H1 (cell line): ENCODE data around the gene ZCCHC3. TPM values are rescaled to one million over a fixed set of nuclear protein-coding genes. Genes with fewer than 3 reads are reported as not detected.
"Not testable (repeated sequence)": the region's sequence is repeated elsewhere in the genome, so short reads cannot be mapped to it uniquely, and the experiment has no call there.

Experiments
- CTCF ChIA-PET: fragments of 300-600 bp; sonication (Branson Sonifier 250); formaldehyde crosslinking; loops from one replicate; lab custom pipeline; 2021; ENCODE audit not compliant: partially characterized antibody; lab: Charles Lee
- POLR2A ChIA-PET: fragments of 300-600 bp; sonication (Branson Sonifier 250); formaldehyde crosslinking; loops from one replicate; lab custom pipeline; 2021; ENCODE audit warnings: inconsistent platforms; ENCODE audit not compliant: partially characterized antibody; lab: Charles Lee
- DNase-seq, 2 experiments: peaks; one replicate each; pipeline versions ENCODE4 v3.0.0 to v3.0.0-alpha.2; 2010 to 2022; ENCODE audit warnings: low spot score in 2 of 2, low read depth in 1 of 2, mixed read lengths in 1 of 2
- FAIRE-seq: peaks from 2 replicates; lab custom pipeline; 2011; peaks lifted over from hg19 to GRCh38; lab: Jason Lieb, UNC
- H2AFZ ChIP-seq: 2 replicates; pipeline ENCODE4 v1.8.1; 2012; ENCODE audit warnings: low read length, inconsistent platforms
- H2AK5ac ChIP-seq: 2 replicates; pipeline ENCODE4 v1.6.1; 2013; ENCODE audit warnings: low read depth, low read length
- H2BK120ac ChIP-seq: replicated peaks from 2 replicates; pipeline ENCODE3; 2013; ENCODE audit warnings: low read depth, low read length, inconsistent platforms
- H2BK12ac ChIP-seq: 2 replicates; pipeline ENCODE4 v1.6.1; 2013; ENCODE audit warnings: low read depth, low read length
- H2BK15ac ChIP-seq: 2 replicates; pipeline ENCODE4 v1.6.1; 2013; ENCODE audit warnings: low read length
- H2BK20ac ChIP-seq: 2 replicates; pipeline ENCODE4 v1.6.1; 2013; ENCODE audit warnings: low read length
- H2BK5ac ChIP-seq: 2 replicates; pipeline ENCODE4 v1.6.1; 2013; ENCODE audit warnings: low read depth, low read length
- H3K14ac ChIP-seq: 2 replicates; pipeline ENCODE4 v1.6.1; 2013; ENCODE audit warnings: inconsistent platforms; ENCODE audit not compliant: insufficient read length
- H3K18ac ChIP-seq: 2 replicates; pipeline ENCODE4 v1.6.1; 2013; ENCODE audit warnings: low read length; ENCODE audit errors: extremely low read depth
- H3K23ac ChIP-seq: 2 replicates; pipeline ENCODE4 v1.6.1; 2013; ENCODE audit warnings: inconsistent platforms; ENCODE audit not compliant: insufficient read length
- H3K23me2 ChIP-seq: 2 replicates; pipeline ENCODE4 v1.6.1; 2013; ENCODE audit warnings: low read depth, low read length
- H3K27ac ChIP-seq: 2 replicates; pipeline ENCODE4 v1.6.1; 2011; ENCODE audit warnings: low read depth, low read length, inconsistent platforms
- H3K27me3 ChIP-seq, 4 experiments: replicated peaks in 1 of 4; 1 replicate in 1 of 4; 2 replicates in 3 of 4; pipeline versions ENCODE4 v1.6.1 to v1.8.1; 2011 to 2013; ENCODE audit warnings: low read length in 3 of 4, mild to moderate bottlenecking in 3 of 4, inconsistent platforms in 2 of 4, mixed read lengths in 2 of 4, moderate library complexity in 1 of 4; ENCODE audit not compliant: control insufficient read depth in 3 of 4, insufficient read depth in 3 of 4; ENCODE audit errors: extremely low read depth in 1 of 4
- H3K36me3 ChIP-seq, 4 experiments: 2 replicates each; pipeline versions ENCODE4 v1.6.1 to v1.8.1; 2011 to 2013; ENCODE audit warnings: mild to moderate bottlenecking in 4 of 4, low read length in 3 of 4, moderate library complexity in 2 of 4, control low read depth in 1 of 4, inconsistent platforms in 1 of 4; ENCODE audit not compliant: insufficient read depth in 4 of 4, control insufficient read depth in 2 of 4
- H3K4ac ChIP-seq: replicated peaks from 2 replicates; pipeline ENCODE3; 2013; ENCODE audit warnings: low read length, low read depth, mixed read lengths, inconsistent platforms; ENCODE audit not compliant: insufficient read length
- H3K4me1 ChIP-seq, 4 experiments: replicated peaks in 1 of 4; 1 replicate in 1 of 4; 2 replicates in 3 of 4; pipeline versions ENCODE4 v1.6.1 to v1.8.1; 2011 to 2013; ENCODE audit warnings: low read length in 3 of 4, inconsistent platforms in 2 of 4, mixed read lengths in 1 of 4; ENCODE audit not compliant: insufficient read depth in 4 of 4, control insufficient read depth in 3 of 4
- H3K4me2 ChIP-seq, 2 experiments: 2 replicates each; pipeline versions ENCODE4 v1.6.1 to v1.8.1; 2011 to 2013; ENCODE audit warnings: low read depth in 2 of 2, low read length in 2 of 2, control low read depth in 1 of 2, inconsistent platforms in 1 of 2, mild to moderate bottlenecking in 1 of 2; ENCODE audit not compliant: insufficient read depth in 1 of 2
- H3K4me3 ChIP-seq, 4 experiments: fragments of 200-600, 300-600 bp in 1 of 4; sonication (generic), shearing (Covaris generic), sonication (Bioruptor Twin) in 1 of 4; 2 replicates each; pipeline versions ENCODE4 v1.5.1 to v1.8.1; 2011 to 2016; ENCODE audit warnings: low read length in 4 of 4, low read depth in 3 of 4, control low read depth in 2 of 4, inconsistent platforms in 2 of 4, mild to moderate bottlenecking in 2 of 4, mixed read lengths in 1 of 4, moderate library complexity in 1 of 4; ENCODE audit not compliant: insufficient read depth in 2 of 4; ENCODE audit errors: extremely low read depth in 1 of 4
- H3K56ac ChIP-seq: replicated peaks from 2 replicates; pipeline ENCODE3; 2013; ENCODE audit warnings: low read depth, mild to moderate bottlenecking, mixed read lengths, low read length, inconsistent platforms; ENCODE audit not compliant: insufficient read length
- H3K79me1 ChIP-seq: 2 replicates; pipeline ENCODE4 v1.6.1; 2013; ENCODE audit warnings: low read depth, low read length, control low read depth
- H3K79me2 ChIP-seq, 2 experiments: 2 replicates each; pipeline versions ENCODE4 v1.6.1 to v1.8.1; 2012 to 2013; ENCODE audit warnings: low read length in 2 of 2, mild to moderate bottlenecking in 2 of 2, inconsistent platforms in 1 of 2; ENCODE audit not compliant: insufficient read depth in 2 of 2, control insufficient read depth in 1 of 2
- H3K9ac ChIP-seq, 4 experiments: replicated peaks in 1 of 4; 1 replicate in 1 of 4; 2 replicates in 3 of 4; pipeline versions ENCODE4 v1.6.1 to v1.8.1; 2011 to 2013; ENCODE audit warnings: low read depth in 3 of 4, low read length in 3 of 4, control low read depth in 2 of 4, mild to moderate bottlenecking in 2 of 4, moderate library complexity in 2 of 4, inconsistent platforms in 1 of 4; ENCODE audit errors: extremely low read depth in 1 of 4
- H3K9me3 ChIP-seq, 2 experiments: 2 replicates each; pipeline versions ENCODE4 v1.6.1 to v1.8.1; 2012 to 2013; ENCODE audit warnings: mild to moderate bottlenecking in 2 of 2, moderate library complexity in 2 of 2, control low read depth in 1 of 2, inconsistent platforms in 1 of 2, low read depth in 1 of 2, low read length in 1 of 2, mixed read lengths in 1 of 2; ENCODE audit not compliant: insufficient read depth in 2 of 2
- H4K20me1 ChIP-seq, 2 experiments: replicated peaks in 1 of 2; 2 replicates each; pipeline versions ENCODE3 to v1.8.1; 2011 to 2013; ENCODE audit warnings: inconsistent platforms in 2 of 2, low read length in 2 of 2, mild to moderate bottlenecking in 1 of 2; ENCODE audit not compliant: insufficient read depth in 2 of 2, control insufficient read depth in 1 of 2
- H4K5ac ChIP-seq: 2 replicates; pipeline ENCODE4 v1.6.1; 2013; ENCODE audit warnings: low read length, low read depth, mixed read lengths, inconsistent platforms; ENCODE audit not compliant: insufficient read length
- H4K8ac ChIP-seq: 2 replicates; pipeline ENCODE4 v1.8.0; 2013; ENCODE audit warnings: mild to moderate bottlenecking, moderate library complexity, low read length, inconsistent platforms; ENCODE audit not compliant: insufficient read depth; ENCODE audit errors: extremely low read depth
- H4K91ac ChIP-seq: replicated peaks from 2 replicates; pipeline ENCODE3; 2013; ENCODE audit warnings: low read length, mixed read lengths, inconsistent platforms; ENCODE audit not compliant: insufficient read length
- WGBS, 2 experiments: shearing (Covaris generic) in 1 of 2; methylation state at CpG; one replicate each; pipeline versions ENCODE4 v1.1.6 to v1.1.7; 2013 to 2015; ENCODE audit warnings: low lambda C conversion rate in 2 of 2, mixed read lengths in 2 of 2, inconsistent platforms in 1 of 2, low coverage in 1 of 2, missing lambda C conversion rate in 1 of 2; ENCODE audit not compliant: insufficient replicate concordance in 2 of 2, insufficient coverage in 1 of 2, insufficient read length in 1 of 2; ENCODE audit errors: extremely low coverage in 1 of 2, missing lambda C conversion rate in 1 of 2; 5-methylcytosine and 5-hydroxymethylcytosine counted together
- polyA plus RNA-seq, 7 experiments: library from polyadenylated mRNA; depleted of rRNA in 3 of 7; stranded (reverse) in 5 of 7; unstranded in 2 of 7; fragments of >200 nt in 5 of 7; fragments of 200-250 nt in 2 of 7; gene quantifications; 1 replicate in 5 of 7; 2 replicates in 1 of 7; 4 replicates in 1 of 7; pipeline versions ENCODE4 v1.2.1 to v1.2.3, GENCODE V29; 2011 to 2013; ENCODE audit warnings: missing spikeins in 2 of 7, mixed read lengths in 2 of 7
- total RNA-seq: library from RNA; stranded (reverse); fragmentation: NEBNext Ultra II Directional; extraction: Animal tissue kit (Norgen Biotek cat#: 25700); gene quantifications from 2 replicates; pipeline ENCODE4 v1.2.1, GENCODE V29; 2021

The ZCCHC3 gene
- total and polyA plus RNA-seq, 2 of the 8 experiments (the other 6 are each of a cell fraction or from before 2014, with no cell fraction given): 33.7 to 52.4 TPM

DNA sequence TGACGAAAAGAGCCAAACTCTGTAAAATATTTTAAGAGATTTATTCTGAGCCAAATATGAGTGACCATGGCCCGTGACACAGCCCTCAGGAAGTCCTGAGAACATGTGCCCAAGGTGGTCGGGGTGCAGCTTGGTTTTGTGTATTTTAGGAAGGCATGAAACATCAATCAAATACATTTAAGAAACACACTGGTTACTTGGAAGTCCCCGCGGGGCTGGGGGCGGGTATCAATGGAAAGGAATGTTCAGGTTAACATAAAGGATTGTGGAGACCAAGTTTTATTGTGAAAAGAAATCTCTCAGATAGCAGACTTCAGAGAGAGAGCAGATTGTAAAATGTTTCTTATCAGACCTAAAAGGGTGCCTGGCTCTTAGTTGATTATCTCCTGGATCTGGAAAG, 43.9 kb upstream of the ZCCHC3 start:
- H3K14ac ChIP-seq, H2AFZ ChIP-seq, H3K4me2 ChIP-seq, H2BK15ac ChIP-seq, H3K9me3 ChIP-seq, H2BK12ac ChIP-seq, H3K79me1 ChIP-seq, H2AK5ac ChIP-seq, H3K4me3 ChIP-seq, H3K23ac ChIP-seq, H4K5ac ChIP-seq, H3K9ac ChIP-seq, H3K56ac ChIP-seq, H3K23me2 ChIP-seq, FAIRE-seq, H4K20me1 ChIP-seq, DNase-seq, H4K8ac ChIP-seq, POLR2A ChIA-PET, H4K91ac ChIP-seq, H3K4ac ChIP-seq, H3K4me1 ChIP-seq, H3K36me3 ChIP-seq, H3K18ac ChIP-seq, H2BK5ac ChIP-seq, H3K79me2 ChIP-seq, H2BK20ac ChIP-seq, H2BK120ac ChIP-seq, H3K27ac ChIP-seq: not testable (repeated sequence)
- CTCF ChIA-PET: interaction anchor here (1.2 to 1.9 kb wide), 3 partner anchors 10 to 25 kb away, joined by 3 to 9 read pairs (median 4); no protein-coding TSS in a partner anchor
- WGBS, 2 experiments: 60% methylated on average over 6 of the region's 6 CpGs; no CpG with 5 or more reads in 1 of the 2 experiments
- H3K27me3 ChIP-seq: peaks cover 28 to 64% (median 59%) of the 10 kb centered on the region in 4 experiments
